Stimulated activated CD8-positive, alpha-beta memory T cell treated with anti-CD3 and anti-CD28 coated beads, Interleukin-4, amount 100 ng/mL, for 4 hours (primary cell): Measurements from ENCODE around the gene WFDC5.

ENCODE experiments used
- DNase-seq, 2 donors: peaks; one replicate each; pipeline ENCODE4 v3.0.0-alpha.2; 2020; ENCODE audit warnings: low read depth in 2 of 2, low spot score in 1 of 2

WFDC5 gene

DNA sequence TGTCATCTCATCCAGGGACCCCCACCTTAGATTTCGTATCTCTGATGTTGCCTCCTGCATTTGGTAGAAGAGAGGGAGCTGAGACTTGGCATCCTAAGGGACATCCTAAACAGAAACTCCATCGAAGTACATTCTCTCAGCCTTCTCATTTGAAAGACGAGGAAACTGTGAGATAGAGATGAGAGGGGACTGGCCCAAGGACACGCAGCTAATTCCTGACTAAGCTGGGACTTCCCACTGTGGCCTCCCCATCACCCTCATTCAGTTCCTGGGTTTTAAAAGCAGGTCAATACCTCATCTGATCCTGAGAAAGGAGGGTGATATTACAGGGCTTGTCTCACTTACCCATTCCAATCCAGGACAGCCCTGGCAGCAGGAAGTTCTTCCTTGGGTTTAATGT is 855 bp upstream of the WFDC5 start:
- no peak for DNase-seq

- no peak for DNase-seq
Observed at GRCh38 chr20:45115386-45115774, 406 bp upstream of the WFDC5 start.

DNA sequence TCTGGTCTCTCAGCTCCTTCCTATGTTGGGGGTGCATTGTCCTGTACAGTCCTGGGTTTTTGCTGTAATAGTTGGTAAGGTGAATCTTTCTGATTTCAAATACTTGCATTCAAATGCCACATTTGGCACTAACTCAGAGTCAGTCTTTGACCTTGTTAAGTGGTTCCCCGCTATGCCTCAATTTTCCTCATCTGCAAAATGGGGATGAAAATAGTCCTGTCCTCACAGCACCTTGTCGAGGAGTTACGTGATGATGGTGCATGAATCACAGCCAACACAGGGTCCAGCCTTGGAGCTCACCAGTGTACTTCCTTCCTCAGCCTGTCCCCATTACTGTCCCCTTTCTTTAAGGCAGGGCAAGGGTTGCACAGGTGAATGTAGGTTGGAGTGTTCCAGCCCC is 1.1 kb downstream of the WFDC5 start:
- DNase-seq, result no peak

DNA sequence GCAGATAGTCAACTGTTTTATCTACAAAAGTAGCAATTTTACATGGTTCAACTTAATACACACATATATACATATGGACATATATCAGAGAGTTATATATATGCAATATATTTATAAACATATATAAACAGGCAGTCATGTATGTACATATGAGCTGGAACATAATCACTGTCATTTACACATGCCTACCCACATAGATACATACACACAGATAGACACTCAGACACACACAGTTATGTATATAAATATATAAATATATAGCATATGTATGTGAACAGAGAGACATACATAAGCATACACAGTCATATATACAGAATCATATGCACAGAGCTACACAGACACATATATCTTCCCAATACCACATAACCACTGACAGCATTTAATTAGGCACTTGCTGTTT is 2.2 kb downstream of the WFDC5 start:
- no peak for DNase-seq

DNA sequence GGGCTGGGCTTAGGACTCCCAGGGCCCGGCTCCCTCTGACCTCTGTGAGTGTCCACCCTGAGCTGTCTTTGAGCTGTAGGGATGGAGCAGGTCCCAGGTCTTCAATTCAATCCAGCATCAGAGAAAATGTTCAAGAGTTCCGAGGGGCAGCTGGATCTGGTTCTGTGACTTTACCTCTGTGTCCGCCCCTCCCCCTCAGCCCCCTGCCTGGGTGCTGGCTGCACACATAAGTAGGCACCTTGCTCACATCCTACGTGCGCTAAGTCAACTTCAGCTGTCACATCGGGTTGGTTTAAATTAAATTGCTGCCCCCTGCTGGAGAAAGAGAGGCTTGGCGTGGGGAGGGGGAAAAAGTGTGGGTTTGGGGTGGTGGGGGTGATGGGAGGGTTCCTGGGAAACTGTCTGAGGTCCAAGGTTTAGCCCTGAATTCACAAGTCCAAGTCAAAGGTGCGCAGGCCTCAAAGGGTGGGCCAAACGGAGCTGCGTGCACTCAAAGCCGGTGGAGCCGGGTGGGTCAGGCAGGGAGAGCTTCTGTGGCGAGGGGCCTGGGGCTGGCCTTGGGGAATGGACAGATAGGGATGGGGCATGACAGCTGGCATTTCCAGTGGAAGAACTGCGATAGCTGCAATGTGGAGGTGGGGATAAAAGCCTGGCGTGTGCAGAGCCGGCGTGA is 3.0 kb downstream of the WFDC5 start:
- DNase-seq, result no peak

- DNase-seq, result no peak
Observed at GRCh38 chr20:45111285-45111684, 3.7 kb downstream of the WFDC5 start.

- DNase-seq, result no peak
Observed at GRCh38 chr20:45110301-45110700, 4.7 kb downstream of the WFDC5 start.

- DNase-seq, result no peak
Observed at GRCh38 chr20:45109634-45110033, 5.3 kb downstream of the WFDC5 start.

GRCh38 chr20:45105317-45105716 is 9.7 kb downstream of the WFDC5 start:
- no peak for DNase-seq

DNA sequence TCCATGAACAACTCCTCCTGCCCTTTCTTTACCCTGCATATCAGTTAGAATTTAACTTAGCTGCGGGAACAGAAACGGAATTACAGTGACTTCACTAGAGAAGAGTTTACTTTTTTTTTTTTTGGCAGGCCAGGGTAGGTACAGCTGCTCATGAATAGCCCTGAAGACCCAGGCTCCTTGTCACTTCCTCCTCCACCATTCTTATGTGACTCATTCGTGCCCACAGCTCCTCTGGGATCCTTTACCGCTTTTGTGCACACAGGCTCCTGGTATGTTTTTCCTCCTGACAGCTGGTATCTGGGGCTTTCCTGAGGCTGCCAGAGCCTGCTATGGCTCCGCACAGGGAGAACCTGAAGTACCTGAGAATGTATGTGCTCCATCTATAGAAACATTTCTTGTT is 10.2 kb downstream of the WFDC5 start:
- no peak for DNase-seq

GRCh38 chr20:45103072-45103471 is 11.9 kb downstream of the WFDC5 start:
- no peak for DNase-seq

- DNase-seq, result no peak
Observed at GRCh38 chr20:45101333-45101850, 13.6 kb downstream of the WFDC5 start.

GRCh38 chr20:45100563-45101245 is 14.3 kb downstream of the WFDC5 start, which contains the start of gene KCNS1:
TSS of gene KCNS1 (minus strand) at chr20:45101127. CDS start at chr20:45099236, 1,891 bp downstream.
- no peak for DNase-seq

- no peak for DNase-seq
Observed at GRCh38 chr20:45098103-45098773, 16.7 kb downstream of the WFDC5 start.

DNA sequence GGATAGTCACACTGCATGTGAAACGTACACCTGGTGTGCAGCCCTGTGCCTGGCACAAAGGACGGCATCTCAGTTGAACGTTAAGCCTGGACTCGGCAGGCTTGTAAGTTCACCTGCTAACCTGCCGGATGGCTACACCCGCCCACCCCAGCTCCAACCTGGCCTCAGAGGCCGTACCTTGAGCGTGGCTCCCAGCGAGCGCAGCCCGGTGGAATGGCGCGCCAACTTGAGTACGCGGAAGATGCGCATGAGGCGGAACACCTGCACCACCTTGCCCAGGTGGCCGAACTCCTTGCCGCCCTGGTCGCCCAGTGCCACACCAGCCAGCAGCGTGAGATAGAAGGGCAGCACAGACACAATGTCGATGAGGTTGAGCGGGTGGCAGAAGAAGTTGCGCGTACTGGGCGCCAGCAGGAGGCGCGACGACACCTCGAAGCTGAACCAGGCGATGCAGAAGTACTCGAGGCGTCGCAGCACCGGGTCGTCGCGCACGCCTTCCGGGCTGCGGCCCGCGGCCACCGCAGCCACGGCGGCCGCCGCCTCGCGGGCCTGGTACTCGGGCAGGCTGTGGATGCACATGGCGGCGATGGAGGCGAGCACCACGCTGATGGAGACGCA is 17.4 kb downstream of the WFDC5 start:
- no peak for DNase-seq

GRCh38 chr20:45096781-45097180 is 18.2 kb downstream of the WFDC5 start:
- no peak for DNase-seq

GRCh38 chr20:45095805-45096238 is 19.2 kb downstream of the WFDC5 start:
- peak in 1 of 2 donors; percentile 13 for DNase-seq

DNA sequence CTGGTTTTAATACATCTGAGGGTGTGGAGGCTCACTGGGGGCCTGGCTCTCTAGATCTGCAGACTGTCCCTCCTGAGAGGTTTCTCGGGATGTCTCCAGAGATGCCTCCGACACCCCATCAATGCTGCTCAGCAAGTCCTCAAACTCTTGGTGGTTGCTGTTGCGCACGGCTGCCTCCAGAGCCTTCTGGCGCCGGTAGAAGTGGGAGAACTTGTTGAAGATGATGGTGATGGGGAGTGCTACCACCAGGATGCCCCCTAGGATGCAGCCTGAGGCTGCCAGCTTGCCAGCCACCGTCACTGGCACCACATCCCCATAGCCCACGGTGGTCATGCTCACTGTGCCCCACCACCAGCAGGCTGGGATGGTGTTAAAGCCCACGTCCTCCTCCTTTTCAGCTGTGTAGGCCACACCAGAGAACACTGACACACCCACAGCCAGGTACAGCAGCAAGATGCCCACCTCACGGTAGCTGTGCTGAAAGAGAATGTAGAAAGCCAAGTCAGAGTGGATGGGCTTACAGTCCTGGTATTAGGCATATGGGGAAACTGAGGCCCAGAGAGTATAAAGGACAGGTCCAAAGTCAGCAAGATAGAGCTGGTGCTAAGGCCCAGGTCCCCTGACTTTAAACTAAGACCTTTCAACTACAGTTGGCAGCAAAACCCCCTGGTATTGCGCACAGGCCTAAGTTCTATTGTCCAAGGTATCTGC is 20.0 kb downstream of the WFDC5 start:
- DNase-seq, result no peak

DNA sequence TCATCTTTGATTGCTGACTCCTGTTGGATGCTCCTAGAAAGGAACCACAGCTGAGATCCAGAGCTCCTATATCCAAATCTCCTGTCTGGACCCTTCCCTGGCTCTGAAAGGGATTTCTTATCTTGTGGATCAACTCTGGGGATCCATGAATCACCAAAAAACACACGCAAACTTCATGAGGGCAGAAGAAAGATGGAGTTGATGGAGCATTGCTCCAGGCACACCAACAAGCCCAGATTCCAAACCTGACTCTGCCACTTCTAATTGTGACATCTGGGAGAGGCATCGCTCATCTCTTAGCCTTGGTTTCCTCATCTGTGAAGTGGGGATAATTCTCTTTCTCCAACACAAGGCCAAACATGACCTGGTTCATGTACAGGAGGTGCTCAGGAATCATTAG is 20.8 kb downstream of the WFDC5 start:
- DNase-seq, result no peak

DNA sequence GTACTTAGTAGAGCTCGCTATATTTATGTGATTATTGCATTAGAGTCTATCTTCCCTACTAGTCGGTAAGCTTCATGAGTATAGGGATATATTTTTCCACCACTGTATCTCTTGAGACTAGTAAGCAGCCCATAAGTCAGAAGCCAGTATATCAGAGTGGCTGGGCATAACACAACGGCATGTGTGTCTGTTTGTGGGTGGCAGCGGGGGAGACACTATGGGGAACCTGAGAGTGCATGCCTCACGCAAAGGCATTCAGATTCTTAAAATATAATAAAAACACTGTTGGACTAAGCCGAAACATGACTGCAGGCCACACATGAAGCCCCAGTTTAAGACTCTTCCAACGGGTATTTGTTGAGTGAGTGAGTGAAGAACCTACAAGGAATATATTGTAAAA is 22.1 kb downstream of the WFDC5 start:
- no peak for DNase-seq

DNA sequence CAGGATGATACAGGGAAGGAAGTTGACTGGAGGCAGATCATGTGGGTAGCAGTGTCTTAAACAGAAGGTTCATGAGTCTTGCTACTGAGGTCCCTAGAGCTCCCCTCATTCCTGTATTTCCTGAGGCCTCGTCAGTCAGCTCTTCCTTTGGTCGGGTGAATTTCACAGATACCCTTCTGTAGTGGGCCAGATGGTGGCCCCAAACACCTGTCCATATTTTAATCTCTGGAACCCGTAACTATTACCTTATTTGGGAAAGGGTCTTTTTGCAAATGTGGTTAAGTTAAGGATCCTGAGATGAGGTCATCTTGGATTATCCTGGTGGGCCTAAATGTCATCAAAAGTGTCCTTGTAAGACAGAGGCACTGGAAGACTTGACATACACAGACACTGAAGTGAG is 23.6 kb downstream of the WFDC5 start:
- DNase-seq, result no peak
